K562 (cell line): Measurements from ENCODE around the gene SDS. TPM values are rescaled to one million over a fixed set of nuclear protein-coding genes. Genes with fewer than 3 reads are reported as not detected.
A peak's percentile ranks its signal among the peaks of the same experiment; 100 is the strongest.

ENCODE experiments used
- CHCHD3 ChIP-seq: fragments of 250-450 bp; sonication (Bioruptor Pico); IDR thresholded peaks from 2 replicates; pipeline ENCODE4 v2.1.2; 2022; ENCODE audit warnings: mild to moderate bottlenecking
- CHD7 ChIP-seq: fragments of 200-600 bp; sonication (generic); IDR thresholded peaks from one replicate; pipeline ENCODE4 v1.6.1; 2012; ENCODE audit warnings: mild to moderate bottlenecking, low read depth, low read length, inconsistent platforms
- MITF ChIP-seq: IDR thresholded peaks from 2 replicates; pipeline ENCODE4 v1.6.1; 2014; ENCODE audit warnings: antibody characterized with exemption
- MTF1 ChIP-seq: fragments of 250-450 bp; sonication (Bioruptor Pico); IDR thresholded peaks from 2 replicates; pipeline ENCODE4 v1.9.0; 2021; ENCODE audit warnings: moderate library complexity, mild to moderate bottlenecking, inconsistent platforms, borderline replicate concordance
- ZNF79 ChIP-seq: fragments of 250-450 bp; sonication (Bioruptor Pico); IDR thresholded peaks from 2 replicates; pipeline ENCODE4 v1.4.0; 2020; ENCODE audit warnings: low read depth, mild to moderate bottlenecking, moderate library complexity
- polyA plus RNA-seq, 8 experiments: library from polyadenylated mRNA; depleted of rRNA in 4 of 8; stranded (reverse) in 5 of 8; unstranded in 3 of 8; fragments of >200 nt; fragmentation: Nextera tagmentation in 2 of 8; fragmentation: Illumina TruSeq in 1 of 8; extraction: Ambion mirVana in 2 of 8; extraction: Trizol in 1 of 8; gene quantifications; 2 replicates each; pipeline versions ENCODE4 v1.2.1 to v1.2.3, GENCODE V29; 2011 to 2014; ENCODE audit warnings: inconsistent platforms in 1 of 8, missing spikeins in 1 of 8
- total RNA-seq, 7 experiments: library from RNA; depleted of rRNA in 6 of 7; stranded (reverse); fragments of >200 nt in 6 of 7; fragmentation: Illumina TruSeq in 2 of 7; extraction: Trizol in 2 of 7; gene quantifications; 2 replicates each; pipeline versions ENCODE4 v1.2.1 to v1.2.3, GENCODE V29; 2011 to 2021; ENCODE audit warnings: low replicate concordance in 1 of 7

The SDS gene
- total and polyA plus RNA-seq, 9 of the 15 experiments (the other 6 are each of a cell fraction or from before 2014, with no cell fraction given): 0.07 to 1.1 (median 0.12) TPM; not detected in 1

GRCh38 chr12:113358381-113359132 is 45.1 kb downstream of the SDS start, which contains the start of gene PLBD2 (continued):
- no peak for TF ChIP-seq CHD7
- no peak for TF ChIP-seq MTF1
- TF ChIP-seq CHCHD3 (CRISPR knock-in tag): no peak
- peak; percentile 71; the same call in 1 of the 2 replicates for TF ChIP-seq MITF
- TF ChIP-seq ZNF79 (CRISPR knock-in tag): no peak
